ENCODE data around the gene NR2F1-AS1.

- TF ChIP-seq CTCF (IDR thresholded peaks at IDR 0.05; ENCODE audit: insufficient read depth, low read depth, low read length) (no peak), EZH2 (IDR thresholded peaks at IDR 0.05; ENCODE audit: insufficient read depth, low read length) (no peak)
Observed at GRCh38 chr5:93436083-93436482, 144.9 kb downstream of the NR2F1-AS1 start.
